HG03520 (cell line): ENCODE measurements around the gene RBM33.

Experiments used
- ATAC-seq: cut with Tn5 transposase; IDR thresholded peaks from one replicate; pipeline ENCODE4 v1.9.1; 2021; ENCODE audit warnings: mild to moderate bottlenecking, moderate library complexity; ENCODE audit not compliant: unreplicated experiment

Gene RBM33

GRCh38 chr7:155791214-155791737 is 146.8 kb downstream of the RBM33 start:
- no peak for ATAC-seq

- no peak for ATAC-seq
Measured at GRCh38 chr7:155791836-155792235, 147.4 kb downstream of the RBM33 start.

GRCh38 chr7:155792315-155792960 is 148.0 kb downstream of the RBM33 start:
- no peak for ATAC-seq

- no peak for ATAC-seq
Measured at GRCh38 chr7:155792999-155793560, 148.6 kb downstream of the RBM33 start.

GRCh38 chr7:155793720-155794119 is 149.3 kb downstream of the RBM33 start:
- ATAC-seq: no peak

- no peak for ATAC-seq
Measured at GRCh38 chr7:155794196-155794595, 149.7 kb downstream of the RBM33 start.

- ATAC-seq: no peak
Measured at GRCh38 chr7:155795401-155795800, 150.9 kb downstream of the RBM33 start.

- ATAC-seq: no peak
Measured at GRCh38 chr7:155795951-155796350, 151.5 kb downstream of the RBM33 start.

- peak; percentile 51 for ATAC-seq
Measured at GRCh38 chr7:155796381-155797261, 152.2 kb downstream of the RBM33 start.

- ATAC-seq: no peak
Measured at GRCh38 chr7:155797262-155798250, 153.1 kb downstream of the RBM33 start.

GRCh38 chr7:155798673-155799439 is 154.4 kb downstream of the RBM33 start:
- ATAC-seq: no peak

- no peak for ATAC-seq
Measured at GRCh38 chr7:155799514-155799913, 155.1 kb downstream of the RBM33 start.

GRCh38 chr7:155800301-155800700 is 155.8 kb downstream of the RBM33 start:
- no peak for ATAC-seq

- no peak for ATAC-seq
Measured at GRCh38 chr7:155800741-155801267, 156.3 kb downstream of the RBM33 start.

- ATAC-seq: no peak
Measured at GRCh38 chr7:155802291-155802690, 157.8 kb downstream of the RBM33 start.

GRCh38 chr7:155802906-155803417 is 158.5 kb downstream of the RBM33 start:
- ATAC-seq: no peak

- ATAC-seq: no peak
Measured at GRCh38 chr7:155803418-155804376, 159.2 kb downstream of the RBM33 start.

GRCh38 chr7:155804431-155804831 is 160.0 kb downstream of the RBM33 start:
- ATAC-seq: no peak
